ENCODE measurements around the gene PPP1R15B.

DNA sequence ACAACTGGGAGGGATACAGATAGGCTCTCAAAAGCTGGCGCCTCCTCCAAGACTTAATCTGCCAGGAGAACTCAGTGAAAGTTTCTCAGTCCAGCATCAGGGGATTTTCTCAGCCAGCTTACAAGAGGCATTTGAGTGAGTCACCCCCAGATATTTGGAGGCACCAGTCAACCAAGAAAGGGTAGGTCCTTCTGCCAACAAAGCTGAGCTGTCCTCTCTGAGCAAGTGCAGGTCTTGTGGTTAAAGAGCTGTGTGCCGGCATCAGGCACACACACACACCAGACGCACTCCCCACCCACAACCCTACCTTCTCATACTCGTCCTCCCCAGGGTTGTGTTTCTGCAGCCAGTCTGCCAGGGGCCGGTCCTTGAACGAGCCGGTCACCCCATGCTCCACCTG is 27.0 kb upstream of the PPP1R15B start:
- TF ChIP-seq, protein P1, sequence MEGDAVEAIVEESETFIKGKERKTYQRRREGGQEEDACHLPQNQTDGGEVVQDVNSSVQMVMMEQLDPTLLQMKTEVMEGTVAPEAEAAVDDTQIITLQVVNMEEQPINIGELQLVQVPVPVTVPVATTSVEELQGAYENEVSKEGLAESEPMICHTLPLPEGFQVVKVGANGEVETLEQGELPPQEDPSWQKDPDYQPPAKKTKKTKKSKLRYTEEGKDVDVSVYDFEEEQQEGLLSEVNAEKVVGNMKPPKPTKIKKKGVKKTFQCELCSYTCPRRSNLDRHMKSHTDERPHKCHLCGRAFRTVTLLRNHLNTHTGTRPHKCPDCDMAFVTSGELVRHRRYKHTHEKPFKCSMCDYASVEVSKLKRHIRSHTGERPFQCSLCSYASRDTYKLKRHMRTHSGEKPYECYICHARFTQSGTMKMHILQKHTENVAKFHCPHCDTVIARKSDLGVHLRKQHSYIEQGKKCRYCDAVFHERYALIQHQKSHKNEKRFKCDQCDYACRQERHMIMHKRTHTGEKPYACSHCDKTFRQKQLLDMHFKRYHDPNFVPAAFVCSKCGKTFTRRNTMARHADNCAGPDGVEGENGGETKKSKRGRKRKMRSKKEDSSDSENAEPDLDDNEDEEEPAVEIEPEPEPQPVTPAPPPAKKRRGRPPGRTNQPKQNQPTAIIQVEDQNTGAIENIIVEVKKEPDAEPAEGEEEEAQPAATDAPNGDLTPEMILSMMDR (IDR thresholded peaks at IDR 0.05) = no peak
- TF ChIP-seq EP300 (IDR thresholded peaks at IDR 0.05) (no peak), POLR2A (IDR thresholded peaks at IDR 0.05) (no peak)
